GM19043 (cell line): ENCODE data around the gene ANKRD12.

Experiments
- ATAC-seq: cut with Tn5 transposase; IDR thresholded peaks from one replicate; pipeline ENCODE4 v1.9.1; 2021; ENCODE audit warnings: low read depth; ENCODE audit not compliant: unreplicated experiment

Gene ANKRD12

GRCh38 chr18:9333441-9334328 is 197.1 kb downstream of the ANKRD12 start:
- peak; percentile 40 for ATAC-seq

- ATAC-seq: peak; percentile 60
These were observed 197.9 kb downstream of the ANKRD12 start, which contains the start of gene TWSG1 for GRCh38 chr18:9334329-9334972. Gene TWSG1, plus strand, starts transcription at chr18:9334773. Its CDS starts 2,457 bp downstream, at chr18:9337230.

- peak; percentile 26 for ATAC-seq
These were observed 198.6 kb downstream of the ANKRD12 start for GRCh38 chr18:9334973-9335696.
